Measurements from ENCODE around the gene TBX20. TPM values are rescaled to one million over a fixed set of nuclear protein-coding genes. Genes with fewer than 3 reads are reported as not detected.
A peak's percentile ranks its signal among the peaks of the same experiment; 100 is the strongest.

The TBX20 gene
- total RNA-seq: 1 to 10 TPM in 1 of 2 donors, under 1 TPM in 1; 0.35 to 3.4 TPM

DNA sequence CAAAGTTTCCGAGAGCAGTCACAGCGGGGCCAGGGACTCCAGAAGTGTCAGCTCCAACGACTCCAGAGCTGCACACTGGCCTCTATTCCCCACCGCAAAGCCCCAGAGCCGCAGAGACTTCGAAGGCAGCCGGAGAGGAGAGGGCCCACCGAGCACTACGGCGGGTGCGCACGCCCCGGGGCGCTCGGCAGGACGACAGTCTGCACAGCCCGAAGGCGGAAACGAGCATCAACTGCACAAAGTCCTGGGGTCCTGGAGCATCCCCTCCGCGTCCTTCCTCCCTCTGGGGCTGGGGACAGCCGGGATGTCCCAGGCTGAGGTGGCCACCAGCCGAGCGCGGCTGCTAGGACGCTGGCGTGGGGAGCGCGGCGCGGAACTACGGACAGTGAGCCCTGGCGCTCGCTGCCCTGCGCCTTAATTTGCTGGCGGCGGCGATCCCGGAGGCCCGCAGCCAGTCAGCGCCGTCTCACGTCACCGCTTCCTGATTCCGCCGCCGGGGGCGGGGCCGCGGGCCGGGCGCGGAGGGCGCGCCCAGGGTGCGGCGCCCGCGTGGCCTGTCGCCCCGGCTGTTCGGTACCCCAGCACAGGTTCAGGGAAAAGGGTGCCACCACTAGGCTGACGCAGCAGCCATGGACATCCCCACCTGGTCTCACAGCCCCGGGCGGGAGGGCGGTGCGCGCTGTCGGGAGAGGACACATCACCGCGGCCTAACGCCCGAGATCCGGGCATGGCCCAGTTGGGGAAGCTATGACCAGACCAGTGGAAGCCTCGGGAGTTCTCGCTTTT, at the start of gene TBX20:
TSS of gene TBX20 (minus strand) at position 391 of the 786 bp plus-strand sequence. CDS start 480 bp downstream, outside the sequence.
- Histone ChIP-seq H3K4me3 (peak within 1 kb of the TSS; percentile 64), H3K9me3 (no peaks in the 10 kb centered on the region), H3K36me3 (no peaks in the 10 kb centered on the region), H3K27me3 (replicated peaks; ENCODE audit: insufficient read depth) (peaks cover 31% of the 10 kb centered on the region), H3K27ac (no peak within 1 kb of the TSS), H3K4me1 (ENCODE audit: control insufficient read depth in 1 of 2, low read depth in 2 of 2) (peaks cover 0 to 3% of the 10 kb centered on the region in 2 donors)
- DNase-seq (ENCODE audit: low spot score) (no peak), ATAC-seq (ENCODE audit: insufficient number of reproducible peaks, low FRiP score, low read depth) (no peak)
- no peak for TF ChIP-seq CTCF (IDR thresholded peaks at IDR 0.05)

DNA sequence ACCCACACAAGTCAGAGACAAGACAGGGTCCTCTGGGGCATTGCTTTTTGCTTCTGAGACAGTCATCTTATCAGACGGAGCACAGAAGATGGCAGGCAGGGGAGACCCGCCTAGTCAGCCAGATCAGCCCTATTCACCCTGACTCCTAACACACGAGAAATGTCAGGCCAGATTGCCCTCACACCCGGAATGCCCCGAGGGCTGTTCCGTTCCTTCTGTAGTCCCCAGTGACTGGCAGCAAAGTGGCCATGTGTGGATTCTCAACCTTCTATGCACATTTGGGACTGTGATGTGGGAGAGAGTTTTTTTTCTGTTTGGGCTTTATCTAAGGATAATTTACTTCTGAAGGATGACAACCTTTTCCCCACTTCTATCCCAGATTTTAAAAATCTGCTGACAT, 35.5 kb upstream of the TBX20 start:
- DNase-seq (ENCODE audit: low spot score): no peak
- no peaks in the 10 kb centered on the region for H3K27me3 ChIP-seq (replicated peaks; ENCODE audit: insufficient read depth)
- no peak for ATAC-seq (ENCODE audit: insufficient number of reproducible peaks, low FRiP score, low read depth)
- no peak overlapping the region for H3K27ac ChIP-seq
- H3K9me3 ChIP-seq: no peaks in the 10 kb centered on the region
- no peaks in the 10 kb centered on the region for H3K4me1 ChIP-seq (ENCODE audit: control insufficient read depth in 1 of 2, low read depth in 2 of 2)
- no peak overlapping the region for H3K4me3 ChIP-seq
- no peak for TF ChIP-seq CTCF (IDR thresholded peaks at IDR 0.05)
- H3K36me3 ChIP-seq: no peaks in the 10 kb centered on the region

- Histone ChIP-seq H3K4me1 (ENCODE audit: control insufficient read depth in 1 of 2, low read depth in 2 of 2) (no peaks in the 10 kb centered on the region), H3K27ac (no peak overlapping the region), H3K27me3 (replicated peaks; ENCODE audit: insufficient read depth) (no peaks in the 10 kb centered on the region), H3K9me3 (no peaks in the 10 kb centered on the region), H3K36me3 (no peaks in the 10 kb centered on the region), H3K4me3 (no peak overlapping the region)
- DNase-seq (ENCODE audit: low spot score) (no peak), ATAC-seq (ENCODE audit: insufficient number of reproducible peaks, low FRiP score, low read depth) (no peak)
- TF ChIP-seq CTCF (IDR thresholded peaks at IDR 0.05): no peak
Measured at GRCh38 chr7:35286986-35287385, 33.1 kb upstream of the TBX20 start.

DNA sequence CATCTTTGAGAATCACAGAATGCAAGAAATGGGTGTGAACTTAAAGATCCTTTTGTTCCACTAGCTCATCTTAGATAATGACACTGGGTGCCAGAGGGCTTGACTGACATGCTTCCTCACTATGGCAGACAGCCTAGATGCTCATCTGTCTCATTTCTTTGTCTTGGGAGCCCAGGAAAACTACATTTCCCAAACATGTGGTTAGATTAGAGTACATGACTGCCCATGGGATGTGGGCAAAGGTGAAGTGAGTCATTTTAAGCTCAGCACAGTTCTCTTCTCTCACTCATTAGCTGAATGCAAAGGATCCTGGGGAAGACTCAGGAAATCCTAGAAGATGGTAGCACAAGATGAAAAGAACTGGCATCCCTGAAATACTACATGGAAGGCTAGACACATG, 32.5 kb upstream of the TBX20 start:
- H3K9me3 ChIP-seq: no peaks in the 10 kb centered on the region
- TF ChIP-seq CTCF (IDR thresholded peaks at IDR 0.05): no peak
- DNase-seq (ENCODE audit: low spot score): no peak
- no peaks in the 10 kb centered on the region for H3K27me3 ChIP-seq (replicated peaks; ENCODE audit: insufficient read depth)
- H3K4me1 ChIP-seq (ENCODE audit: control insufficient read depth in 1 of 2, low read depth in 2 of 2): no peaks in the 10 kb centered on the region
- ATAC-seq (ENCODE audit: insufficient number of reproducible peaks, low FRiP score, low read depth): no peak
- no peaks in the 10 kb centered on the region for H3K36me3 ChIP-seq
- H3K4me3 ChIP-seq: no peak overlapping the region
- no peak overlapping the region for H3K27ac ChIP-seq

DNA sequence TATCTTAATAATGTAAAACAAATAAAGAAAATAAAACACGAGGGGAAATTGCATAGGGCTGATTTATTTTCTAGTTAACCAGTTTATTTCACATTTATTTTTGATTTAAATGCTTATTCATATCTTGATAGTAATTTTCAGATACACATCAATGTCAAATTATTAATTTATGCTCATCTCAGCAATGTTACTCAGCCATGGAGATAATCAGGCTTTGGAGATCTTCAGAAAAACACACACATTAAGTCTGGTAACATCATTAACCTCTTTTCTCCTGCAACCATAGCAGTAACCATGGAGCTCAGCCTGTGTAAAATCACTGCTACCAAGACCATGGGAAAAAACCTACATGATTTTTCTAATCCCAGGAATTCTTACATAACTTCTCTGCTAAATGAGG, 31.9 kb upstream of the TBX20 start:
- ATAC-seq (ENCODE audit: insufficient number of reproducible peaks, low FRiP score, low read depth): no peak
- Histone ChIP-seq H3K36me3 (no peaks in the 10 kb centered on the region), H3K27ac (no peak overlapping the region), H3K4me1 (ENCODE audit: control insufficient read depth in 1 of 2, low read depth in 2 of 2) (no peaks in the 10 kb centered on the region), H3K9me3 (no peaks in the 10 kb centered on the region), H3K4me3 (no peak overlapping the region), H3K27me3 (replicated peaks; ENCODE audit: insufficient read depth) (no peaks in the 10 kb centered on the region)
- no peak for TF ChIP-seq CTCF (IDR thresholded peaks at IDR 0.05)
- no peak for DNase-seq (ENCODE audit: low spot score)
